Measurements from ENCODE around the gene NKG7. TPM values are rescaled to one million over a fixed set of nuclear protein-coding genes. Genes with fewer than 3 reads are reported as not detected.

Gene NKG7
- polyA plus RNA-seq, 1 donor (not counting 4 experiments of a cell fraction or from before 2014, with no cell fraction given), result not detected

DNA sequence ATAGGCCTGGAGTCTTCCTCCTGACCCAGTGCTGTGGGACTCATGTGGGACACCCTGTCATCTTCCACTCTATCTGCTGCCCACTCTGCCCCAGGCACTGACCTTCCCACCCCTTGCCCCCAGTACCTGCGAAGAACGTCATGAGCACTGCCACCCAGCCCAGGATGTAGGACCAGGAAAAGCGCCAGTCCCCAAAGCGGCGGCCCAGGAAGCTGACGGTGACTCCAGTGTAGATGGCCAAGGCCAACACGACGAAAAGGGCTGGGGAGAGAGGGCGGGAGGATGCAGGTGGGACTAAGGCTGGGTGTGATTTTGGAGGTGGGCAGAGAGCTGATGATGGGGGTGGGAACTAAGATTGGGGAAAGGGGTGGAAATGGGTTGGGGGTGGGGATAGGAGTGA lies 7.9 kb upstream of the NKG7 start:
- H4K20me1 ChIP-seq (ENCODE audit: control insufficient read depth, extremely low read depth, insufficient read depth, low read length), result no peaks in the 10 kb centered on the region
- no peak overlapping the region for H3K4me2 ChIP-seq (ENCODE audit: control insufficient read depth, extremely low read depth, insufficient read depth, low read depth, low read length)
- dilution Hi-C loops (cut with MboI; ENCODE audit: extremely low pct_ligation_motif_present, low sequenced_read_pairs), result no loop called here
- H3K9ac ChIP-seq (ENCODE audit: control insufficient read depth, extremely low read depth, insufficient read depth, low read length), result no peak overlapping the region
- no peak for DNase-seq (ENCODE audit: low read depth, low spot score)
- H2AFZ ChIP-seq (ENCODE audit: control insufficient read depth, low read length), result no peak overlapping the region
- H3K4me3 ChIP-seq (ENCODE audit: control insufficient read depth in 2 of 3, extremely low read depth in 1 of 3, insufficient read depth in 2 of 3, low read depth in 1 of 3, low read length in 3 of 3), result no peak overlapping the region
- H3K9me1 ChIP-seq (ENCODE audit: control insufficient read depth, extremely low read depth, insufficient read depth, low read length), result no peaks in the 10 kb centered on the region
- H3K79me2 ChIP-seq (ENCODE audit: control insufficient read depth, insufficient read depth, low read length), result no peaks in the 10 kb centered on the region
- H3K27ac ChIP-seq (ENCODE audit: control insufficient read depth, insufficient read depth, low read length), result no peak overlapping the region
- TF ChIP-seq, protein P1, sequence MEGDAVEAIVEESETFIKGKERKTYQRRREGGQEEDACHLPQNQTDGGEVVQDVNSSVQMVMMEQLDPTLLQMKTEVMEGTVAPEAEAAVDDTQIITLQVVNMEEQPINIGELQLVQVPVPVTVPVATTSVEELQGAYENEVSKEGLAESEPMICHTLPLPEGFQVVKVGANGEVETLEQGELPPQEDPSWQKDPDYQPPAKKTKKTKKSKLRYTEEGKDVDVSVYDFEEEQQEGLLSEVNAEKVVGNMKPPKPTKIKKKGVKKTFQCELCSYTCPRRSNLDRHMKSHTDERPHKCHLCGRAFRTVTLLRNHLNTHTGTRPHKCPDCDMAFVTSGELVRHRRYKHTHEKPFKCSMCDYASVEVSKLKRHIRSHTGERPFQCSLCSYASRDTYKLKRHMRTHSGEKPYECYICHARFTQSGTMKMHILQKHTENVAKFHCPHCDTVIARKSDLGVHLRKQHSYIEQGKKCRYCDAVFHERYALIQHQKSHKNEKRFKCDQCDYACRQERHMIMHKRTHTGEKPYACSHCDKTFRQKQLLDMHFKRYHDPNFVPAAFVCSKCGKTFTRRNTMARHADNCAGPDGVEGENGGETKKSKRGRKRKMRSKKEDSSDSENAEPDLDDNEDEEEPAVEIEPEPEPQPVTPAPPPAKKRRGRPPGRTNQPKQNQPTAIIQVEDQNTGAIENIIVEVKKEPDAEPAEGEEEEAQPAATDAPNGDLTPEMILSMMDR (optimal IDR thresholded peaks at IDR 0.05 in 1 of 3, IDR thresholded peaks at IDR 0.05 in 1 of 3, conservative IDR thresholded peaks at IDR 0.05 in 1 of 3; ENCODE audit: extremely low read depth in 1 of 3, insufficient read depth in 2 of 3, low read length in 3 of 3), result no peak
- no peak for TF ChIP-seq EZH2 (IDR thresholded peaks at IDR 0.05; ENCODE audit: low read length)
- H3K36me3 ChIP-seq (ENCODE audit: control insufficient read depth in 2 of 2, extremely low read depth in 1 of 2, insufficient read depth in 2 of 2, low read length in 2 of 2), result no peaks in the 10 kb centered on the region
- FAIRE-seq, result no peak
- no peaks in the 10 kb centered on the region for H3K4me1 ChIP-seq (ENCODE audit: control insufficient read depth, extremely low read depth, insufficient read depth, low read length)
- H3K27me3 ChIP-seq (ENCODE audit: control insufficient read depth, extremely low read depth, insufficient read depth, low read length), result no peaks in the 10 kb centered on the region
- H3K9me3 ChIP-seq (ENCODE audit: control insufficient read depth, low read depth, low read length), result peaks cover 2% of the 10 kb centered on the region

DNA sequence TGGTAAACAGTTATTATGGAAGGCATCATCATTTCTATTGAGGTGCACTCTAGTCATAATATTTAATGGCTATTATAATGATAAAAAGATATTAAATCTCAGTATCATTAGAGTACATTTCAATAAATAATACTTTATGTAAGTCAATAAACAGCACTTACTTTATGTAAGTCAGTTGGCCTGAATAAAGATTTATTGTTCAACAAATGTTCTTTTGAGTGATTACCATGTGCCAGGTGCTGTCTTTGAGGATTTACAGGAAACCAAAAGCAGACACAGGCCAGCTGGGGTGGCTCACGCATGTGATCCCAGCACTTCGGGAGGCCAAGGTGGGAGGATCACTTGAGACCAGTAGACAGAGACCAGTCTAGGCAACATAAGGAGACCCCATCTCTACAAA lies 5.0 kb upstream of the NKG7 start:
- Histone ChIP-seq H3K27ac (ENCODE audit: control insufficient read depth, insufficient read depth, low read length) (no peak overlapping the region), H3K9me1 (ENCODE audit: control insufficient read depth, extremely low read depth, insufficient read depth, low read length) (no peaks in the 10 kb centered on the region), H3K9ac (ENCODE audit: control insufficient read depth, extremely low read depth, insufficient read depth, low read length) (no peak overlapping the region), H3K4me3 (ENCODE audit: control insufficient read depth in 2 of 3, extremely low read depth in 1 of 3, insufficient read depth in 2 of 3, low read depth in 1 of 3, low read length in 3 of 3) (no peak overlapping the region), H4K20me1 (ENCODE audit: control insufficient read depth, extremely low read depth, insufficient read depth, low read length) (no peaks in the 10 kb centered on the region), H3K4me1 (ENCODE audit: control insufficient read depth, extremely low read depth, insufficient read depth, low read length) (no peaks in the 10 kb centered on the region), H3K27me3 (ENCODE audit: control insufficient read depth, extremely low read depth, insufficient read depth, low read length) (no peaks in the 10 kb centered on the region), H3K9me3 (ENCODE audit: control insufficient read depth, low read depth, low read length) (peaks cover 2% of the 10 kb centered on the region), H3K4me2 (ENCODE audit: control insufficient read depth, extremely low read depth, insufficient read depth, low read depth, low read length) (no peak overlapping the region), H3K36me3 (ENCODE audit: control insufficient read depth in 2 of 2, extremely low read depth in 1 of 2, insufficient read depth in 2 of 2, low read length in 2 of 2) (no peaks in the 10 kb centered on the region), H2AFZ (ENCODE audit: control insufficient read depth, low read length) (no peak overlapping the region), H3K79me2 (ENCODE audit: control insufficient read depth, insufficient read depth, low read length) (no peaks in the 10 kb centered on the region)
- no peak for DNase-seq (ENCODE audit: low read depth, low spot score)
- dilution Hi-C loops (cut with MboI; ENCODE audit: extremely low pct_ligation_motif_present, low sequenced_read_pairs), result no loop called here
- no peak for FAIRE-seq
- TF ChIP-seq EZH2 (IDR thresholded peaks at IDR 0.05; ENCODE audit: low read length), result no peak
- TF ChIP-seq, protein P1 (optimal IDR thresholded peaks at IDR 0.05 in 1 of 3, IDR thresholded peaks at IDR 0.05 in 1 of 3, conservative IDR thresholded peaks at IDR 0.05 in 1 of 3; ENCODE audit: extremely low read depth in 1 of 3, insufficient read depth in 2 of 3, low read length in 3 of 3), result no peak
